HCT116 (cell line): ENCODE data around the gene FUOM. TPM values are rescaled to one million over a fixed set of nuclear protein-coding genes. Genes with fewer than 3 reads are reported as not detected.

Source experiments
- ATAC-seq: fragments of 200-7000 bp; cut with Tn5 transposase; 2 replicates; pipeline ENCODE4 v1.9.1; 2020; ENCODE audit warnings: mild to moderate bottlenecking, moderate library complexity
- BruUV-seq: library from RNA; stranded (reverse); fragments of 400-500 nt; replicated peaks from 2 replicates; lab custom pipeline; 2021; lab: Mats Ljungman, UMichigan
- CTCF ChIA-PET: fragments of 300-600 bp; sonication (Branson Sonifier 250); formaldehyde crosslinking; loops from one replicate; lab custom pipeline; 2021; ENCODE audit warnings: antibody characterized with exemption; lab: Charles Lee
- POLR2A ChIA-PET: fragments of 300-600, 350-600 bp; sonication (Branson Sonifier 250); formaldehyde crosslinking; loops from one replicate; lab custom pipeline; 2021; ENCODE audit warnings: antibody characterized with exemption; lab: Charles Lee
- RAD21 ChIA-PET, 2 experiments: fragments of 300-600 bp; sonication (Branson Sonifier 250); formaldehyde crosslinking; loops; one replicate each; lab custom pipeline; 2023; ENCODE audit warnings: low total read pairs in 2 of 2; ENCODE audit not compliant: uncharacterized antibody in 2 of 2, unreplicated experiment in 2 of 2, low non-redundant PET in 1 of 2; lab: Charles Lee
- DNase-seq: peaks from one replicate; pipeline ENCODE4 v3.0.0-alpha.2; 2010; ENCODE audit warnings: low read depth, low spot score
- H2AFZ ChIP-seq: fragments of 200-600 bp; shearing (Covaris generic), sonication (generic); 2 replicates; pipeline ENCODE4 v1.6.1; 2017; ENCODE audit warnings: low read depth, mixed run types, mixed read lengths, antibody characterized with exemption, low read length; ENCODE audit not compliant: poor library complexity, severe bottlenecking
- H3K27ac ChIP-seq: 2 replicates; pipeline ENCODE4 v1.5.1; 2012; ENCODE audit warnings: low read depth, low read length
- H3K27me3 ChIP-seq: fragments of 200-600 bp; sonication (generic); 2 replicates; pipeline ENCODE4 v1.6.1; 2016; ENCODE audit warnings: mixed run types, low read length, mixed read lengths; ENCODE audit not compliant: insufficient read depth
- H3K36me3 ChIP-seq, 2 experiments: fragments of 200-500 bp in 1 of 2; fragments of 200-600 bp in 1 of 2; sonication (Bioruptor generic) in 1 of 2; sonication (generic) in 1 of 2; 2 replicates each; pipeline versions ENCODE4 v1.5.1 to v1.6.1; 2014 to 2016; ENCODE audit warnings: low read length in 2 of 2, inconsistent platforms in 1 of 2, mixed read lengths in 1 of 2, mixed run types in 1 of 2; ENCODE audit not compliant: insufficient read depth in 2 of 2, control insufficient read depth in 1 of 2
- H3K4me1 ChIP-seq, 2 experiments: fragments of 200-600 bp in 1 of 2; sonication (generic) in 1 of 2; 2 replicates each; pipeline versions ENCODE4 v1.5.1 to v1.6.1; 2012 to 2017; ENCODE audit warnings: low read length in 2 of 2, inconsistent platforms in 1 of 2, mild to moderate bottlenecking in 1 of 2, mixed read lengths in 1 of 2, mixed run types in 1 of 2, moderate library complexity in 1 of 2; ENCODE audit not compliant: insufficient read depth in 2 of 2, control insufficient read depth in 1 of 2
- H3K4me2 ChIP-seq: fragments of 200-600 bp; sonication (generic); 2 replicates; pipeline ENCODE4 v1.6.1; 2017; ENCODE audit warnings: mixed run types, low read length, mixed read lengths
- H3K4me3 ChIP-seq, 2 experiments: fragments of 200-600 bp in 1 of 2; sonication (generic) in 1 of 2; replicated peaks in 1 of 2; 2 replicates each; pipeline ENCODE4 v1.5.1; 2011 to 2016; ENCODE audit warnings: low read length in 2 of 2, control low read depth in 1 of 2, low read depth in 1 of 2, mild to moderate bottlenecking in 1 of 2, mixed read lengths in 1 of 2, mixed run types in 1 of 2
- H3K79me2 ChIP-seq: fragments of 200-600 bp; sonication (generic); 2 replicates; pipeline ENCODE4 v1.6.1; 2017; ENCODE audit warnings: mild to moderate bottlenecking, mixed run types, low read length, moderate library complexity, mixed read lengths; ENCODE audit not compliant: insufficient read depth
- H3K9ac ChIP-seq: fragments of 200-600 bp; sonication (generic); 2 replicates; pipeline ENCODE4 v1.6.1; 2016; ENCODE audit warnings: low read length, mixed read lengths
- H3K9me2 ChIP-seq: fragments of 200-600 bp; sonication (generic), shearing (Covaris generic); 2 replicates; pipeline ENCODE4 v1.6.1; 2017; ENCODE audit warnings: mixed run types, mild to moderate bottlenecking, moderate library complexity; ENCODE audit not compliant: insufficient read depth
- H3K9me3 ChIP-seq, 2 experiments: fragments of 200-500 bp in 1 of 2; fragments of 200-600 bp in 1 of 2; sonication (Bioruptor generic) in 1 of 2; sonication (generic) in 1 of 2; 2 replicates each; pipeline ENCODE4 v1.6.1; 2014 to 2017; ENCODE audit warnings: low read length in 2 of 2, mixed read lengths in 2 of 2, inconsistent platforms in 1 of 2, low read depth in 1 of 2, mild to moderate bottlenecking in 1 of 2, mixed run types in 1 of 2, moderate library complexity in 1 of 2; ENCODE audit not compliant: control insufficient read depth in 1 of 2, insufficient read depth in 1 of 2
- H4K20me1 ChIP-seq: fragments of 200-600 bp; sonication (generic), shearing (Covaris generic); 2 replicates; pipeline ENCODE4 v1.6.1; 2017; ENCODE audit warnings: mixed run types, mild to moderate bottlenecking, moderate library complexity; ENCODE audit not compliant: insufficient read depth
- ATF3 ChIP-seq: IDR thresholded peaks from 2 replicates; pipeline ENCODE4 v1.6.1; 2012
- CBX3 ChIP-seq: IDR thresholded peaks from 2 replicates; pipeline ENCODE4 v1.6.1; 2012; ENCODE audit warnings: low read depth
- CEBPB ChIP-seq: IDR thresholded peaks from 2 replicates; pipeline ENCODE4 v1.6.1; 2012; ENCODE audit warnings: low read depth
- EGR1 ChIP-seq: IDR thresholded peaks from 2 replicates; pipeline ENCODE4 v1.6.1; 2012; ENCODE audit warnings: low read depth
- ELF1 ChIP-seq: IDR thresholded peaks from 2 replicates; pipeline ENCODE4 v1.6.1; 2012; ENCODE audit warnings: low read depth, borderline replicate concordance
- EZH2phosphoT487 ChIP-seq: fragments of 200-600 bp; IDR thresholded peaks from 2 replicates; pipeline ENCODE4 v1.6.1; 2018; ENCODE audit warnings: antibody characterized with exemption, borderline replicate concordance
- FOSL1 ChIP-seq: IDR thresholded peaks from 2 replicates; pipeline ENCODE4 v1.6.1; 2012; ENCODE audit warnings: low read depth
- MAX ChIP-seq: IDR thresholded peaks from 2 replicates; pipeline ENCODE4 v1.6.1; 2012
- POLR2A ChIP-seq: IDR thresholded peaks from 2 replicates; pipeline ENCODE4 v1.7.0; 2011; ENCODE audit warnings: borderline replicate concordance; ENCODE audit not compliant: insufficient read depth, insufficient read length; ENCODE audit errors: extremely low read depth
- RAD21 ChIP-seq: IDR thresholded peaks from 2 replicates; pipeline ENCODE4 v1.6.1; 2012; ENCODE audit warnings: low read depth, mild to moderate bottlenecking
- SIN3A ChIP-seq: IDR thresholded peaks from 2 replicates; pipeline ENCODE4 v1.6.1; 2012; ENCODE audit warnings: low read depth
- TCF7L2 ChIP-seq: IDR thresholded peaks from 2 replicates; pipeline ENCODE4 v1.7.0; 2011; ENCODE audit warnings: borderline replicate concordance, inconsistent platforms; ENCODE audit not compliant: insufficient read depth, insufficient read length; ENCODE audit errors: extremely low read depth
- intact Hi-C: fragments of 100-400 bp; cut with micrococcal nuclease; formaldehyde crosslinking; loops from 2 replicates; pipeline ENCODE4 v1.10.0; 2022
- total RNA-seq: library from RNA; stranded (reverse); gene quantifications from one replicate; pipeline ENCODE4 v1.2.1, GENCODE V29; 2021; ENCODE audit not compliant: unreplicated experiment

The FUOM gene
- total RNA-seq, 1 experiment from 2014 or later, result 21.5 TPM

- Histone ChIP-seq H4K20me1 (no peaks in the 10 kb centered on the region), H3K79me2 (peaks cover 30% of the 10 kb centered on the region), H3K4me2 (peak overlapping the region; percentile 75), H3K9me2 (no peaks in the 10 kb centered on the region), H3K4me3 (peak overlapping the region; percentile 53 to 89), H3K9me3 (no peaks in the 10 kb centered on the region), H3K27me3 (no peaks in the 10 kb centered on the region), H3K36me3 (peaks cover 0 to 3% of the 10 kb centered on the region in 2 experiments; a peak in 1 of 4 replicates), H3K4me1 (peaks cover 2 to 15% of the 10 kb centered on the region in 2 experiments; a peak in 2 of 4 replicates), H2AFZ (no peak overlapping the region), H3K9ac (peak overlapping the region; percentile 56), H3K27ac (peak overlapping the region; percentile 46; the same call in 1 of the 2 replicates)
- BruUV-seq, result no TSS peak
- CTCF ChIA-PET, result no interaction called here
- TF ChIP-seq SIN3A, result no peak
- no peak for TF ChIP-seq ELF1
- no peak for TF ChIP-seq FOSL1
- TF ChIP-seq TCF7L2, result no peak
- TF ChIP-seq ATF3, result no peak
- no peak for TF ChIP-seq MAX
- no peak for TF ChIP-seq EGR1
- TF ChIP-seq CBX3, result no peak
- TF ChIP-seq POLR2A, result no peak
- no peak for TF ChIP-seq EZH2phosphoT487
- no peak for TF ChIP-seq RAD21
- TF ChIP-seq CEBPB, result no peak
- ATAC-seq, result no peak
- RAD21 ChIA-PET, result no interaction called here
- intact Hi-C loops, result no loop called here
- DNase-seq, result no peak
- POLR2A ChIA-PET, result no interaction called here
Measured at GRCh38 chr10:133309720-133310398, 48.0 kb downstream of the FUOM start.
